ES-I3 (cell line): ENCODE results near the gene GULP1.
"Not testable (repeated sequence)": the region's sequence is repeated elsewhere in the genome, so short reads cannot be mapped to it uniquely, and the experiment has no call there.

Experiments
- H3K36me3 ChIP-seq: 2 replicates; pipeline ENCODE4 v1.6.1; 2013; ENCODE audit warnings: mild to moderate bottlenecking, low read length, control low read depth, moderate library complexity; ENCODE audit not compliant: insufficient read depth
- H3K4me1 ChIP-seq: 2 replicates; pipeline ENCODE4 v1.6.1; 2013; ENCODE audit warnings: mild to moderate bottlenecking, control low read depth, low read length; ENCODE audit not compliant: insufficient read depth
- H3K9ac ChIP-seq: 2 replicates; pipeline ENCODE4 v1.6.1; 2013; ENCODE audit warnings: low read depth, mild to moderate bottlenecking, low read length, moderate library complexity
- H3K9me3 ChIP-seq: 2 replicates; pipeline ENCODE4 v1.6.1; 2013; ENCODE audit warnings: mild to moderate bottlenecking, low read length, moderate library complexity; ENCODE audit not compliant: control insufficient read depth, insufficient read depth

The GULP1 gene

DNA sequence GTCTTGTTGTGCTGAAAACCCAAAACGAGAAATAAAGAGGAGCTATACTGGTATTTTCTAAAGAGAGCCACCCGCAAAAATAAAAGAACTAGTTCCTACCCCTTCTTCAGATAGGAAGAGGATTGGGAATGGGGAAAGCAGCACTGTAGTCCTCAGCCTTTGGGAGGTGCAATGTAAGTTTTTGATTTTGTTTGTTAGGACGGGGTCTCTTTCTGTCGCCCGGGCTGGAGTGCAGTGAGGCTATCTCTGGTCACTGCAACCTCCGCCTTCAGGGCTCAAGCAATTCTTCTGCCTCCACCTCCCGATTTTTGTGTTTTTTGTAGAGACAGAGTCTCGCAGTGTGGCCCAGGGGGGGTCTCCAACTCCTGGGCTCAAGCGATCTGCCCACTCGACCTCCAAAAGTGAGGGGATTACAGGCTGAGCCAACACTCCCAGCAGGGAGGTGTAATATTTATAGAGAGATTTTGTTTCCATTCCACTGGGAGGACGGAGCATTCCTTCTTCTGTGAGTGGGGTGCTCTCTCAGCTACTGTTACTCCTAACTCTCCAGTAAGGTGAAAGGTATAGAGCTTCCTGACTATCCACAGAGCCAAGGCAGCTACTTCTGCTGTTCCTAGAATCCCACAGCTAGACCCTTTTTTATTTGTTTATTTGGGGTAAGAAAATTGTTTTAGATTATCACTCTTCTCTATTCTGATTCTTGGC lies 13.1 kb upstream of the GULP1 start:
- no peaks in the 10 kb centered on the region for H3K9me3 ChIP-seq
- H3K36me3 ChIP-seq = no peaks in the 10 kb centered on the region
- H3K4me1 ChIP-seq = peaks cover 22% of the 10 kb centered on the region
- H3K9ac ChIP-seq = peak overlapping the region; percentile 45

DNA sequence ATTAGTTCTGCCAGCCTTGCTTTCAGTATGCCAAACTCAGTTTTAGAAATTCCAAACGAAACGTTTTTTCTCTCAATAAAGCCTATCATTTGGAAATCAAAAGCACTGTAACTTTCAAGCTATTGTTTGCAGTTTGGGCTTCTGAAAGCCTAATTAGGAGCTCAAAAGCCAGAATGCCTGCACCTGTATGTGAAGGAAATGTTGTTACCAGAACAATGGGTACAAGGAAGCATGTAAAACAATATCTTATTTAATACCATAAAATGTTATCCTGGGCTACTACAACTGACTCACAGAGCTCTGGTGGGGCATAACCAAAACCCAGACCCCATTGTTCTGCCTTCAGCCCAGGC lies 12.6 kb upstream of the GULP1 start:
- Histone ChIP-seq H3K9ac (peak overlapping the region; percentile 45), H3K4me1 (peaks cover 21% of the 10 kb centered on the region), H3K36me3 (no peaks in the 10 kb centered on the region), H3K9me3 (no peaks in the 10 kb centered on the region)

GRCh38 chr2:188280811-188281222 lies 10.9 kb upstream of the GULP1 start:
- peaks cover 8% of the 10 kb centered on the region for H3K4me1 ChIP-seq
- no peak overlapping the region for H3K9ac ChIP-seq
- H3K9me3 ChIP-seq = no peaks in the 10 kb centered on the region
- H3K36me3 ChIP-seq = no peaks in the 10 kb centered on the region

GRCh38 chr2:188282907-188283306 lies 8.8 kb upstream of the GULP1 start:
- H3K36me3 ChIP-seq = no peaks in the 10 kb centered on the region
- H3K9me3 ChIP-seq = no peaks in the 10 kb centered on the region
- H3K4me1 ChIP-seq = peaks cover 8% of the 10 kb centered on the region
- no peak overlapping the region for H3K9ac ChIP-seq

- H3K4me1 ChIP-seq, H3K9ac ChIP-seq, H3K9me3 ChIP-seq, H3K36me3 ChIP-seq: not testable (repeated sequence)
Measured at GRCh38 chr2:188284251-188284650, 7.4 kb upstream of the GULP1 start.

DNA sequence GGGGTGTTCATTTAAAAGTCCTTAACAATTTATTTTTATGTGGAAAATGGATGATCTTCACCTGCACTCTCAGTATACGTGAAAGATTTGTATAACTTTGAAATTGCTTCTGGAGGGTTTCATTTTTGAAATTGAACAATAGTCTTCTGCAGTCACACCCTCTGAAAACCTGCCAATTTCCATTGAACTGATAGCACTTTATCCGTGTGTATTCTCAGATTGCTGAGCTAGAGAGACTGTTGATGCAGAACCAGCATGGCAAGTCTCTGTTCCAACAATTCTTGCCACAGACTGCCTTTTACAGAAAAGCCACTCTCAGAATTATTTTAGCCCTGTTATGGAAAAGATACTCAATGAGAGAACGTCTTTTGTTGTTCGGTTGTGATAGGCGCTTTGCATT lies 6.6 kb upstream of the GULP1 start:
- H3K9ac ChIP-seq = no peak overlapping the region
- no peaks in the 10 kb centered on the region for H3K9me3 ChIP-seq
- H3K36me3 ChIP-seq = no peaks in the 10 kb centered on the region
- no peaks in the 10 kb centered on the region; the same call in 1 of the 2 replicates for H3K4me1 ChIP-seq

DNA sequence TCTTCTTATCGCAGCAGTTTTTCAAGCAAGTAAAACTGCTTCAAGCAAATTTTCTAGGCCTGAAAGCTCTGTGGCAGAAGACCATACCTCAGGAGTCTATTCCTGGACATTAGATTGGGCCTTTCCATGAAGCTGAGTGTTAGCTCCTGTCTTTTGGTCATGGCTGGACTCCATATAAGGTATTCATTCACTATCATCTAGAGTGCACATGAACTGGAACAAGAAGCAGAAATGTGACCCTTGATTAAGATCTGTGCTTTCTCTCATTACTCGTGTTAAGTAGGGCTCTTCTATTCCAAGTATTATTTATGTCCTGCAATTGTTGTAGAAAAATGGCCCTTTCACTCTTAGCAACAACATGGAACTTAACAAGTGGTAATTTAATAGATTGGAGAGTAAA lies 5.9 kb upstream of the GULP1 start:
- Histone ChIP-seq H3K9me3 (no peaks in the 10 kb centered on the region), H3K4me1 (no peaks in the 10 kb centered on the region), H3K9ac (no peak overlapping the region), H3K36me3 (no peaks in the 10 kb centered on the region)

- no peaks in the 10 kb centered on the region for H3K9me3 ChIP-seq
- no peaks in the 10 kb centered on the region; the same call in 1 of the 2 replicates for H3K36me3 ChIP-seq
- no peaks in the 10 kb centered on the region for H3K4me1 ChIP-seq
- H3K9ac ChIP-seq = peak overlapping the region; percentile 96
Measured at GRCh38 chr2:188291142-188291616, 495 bp upstream of the GULP1 start.

DNA sequence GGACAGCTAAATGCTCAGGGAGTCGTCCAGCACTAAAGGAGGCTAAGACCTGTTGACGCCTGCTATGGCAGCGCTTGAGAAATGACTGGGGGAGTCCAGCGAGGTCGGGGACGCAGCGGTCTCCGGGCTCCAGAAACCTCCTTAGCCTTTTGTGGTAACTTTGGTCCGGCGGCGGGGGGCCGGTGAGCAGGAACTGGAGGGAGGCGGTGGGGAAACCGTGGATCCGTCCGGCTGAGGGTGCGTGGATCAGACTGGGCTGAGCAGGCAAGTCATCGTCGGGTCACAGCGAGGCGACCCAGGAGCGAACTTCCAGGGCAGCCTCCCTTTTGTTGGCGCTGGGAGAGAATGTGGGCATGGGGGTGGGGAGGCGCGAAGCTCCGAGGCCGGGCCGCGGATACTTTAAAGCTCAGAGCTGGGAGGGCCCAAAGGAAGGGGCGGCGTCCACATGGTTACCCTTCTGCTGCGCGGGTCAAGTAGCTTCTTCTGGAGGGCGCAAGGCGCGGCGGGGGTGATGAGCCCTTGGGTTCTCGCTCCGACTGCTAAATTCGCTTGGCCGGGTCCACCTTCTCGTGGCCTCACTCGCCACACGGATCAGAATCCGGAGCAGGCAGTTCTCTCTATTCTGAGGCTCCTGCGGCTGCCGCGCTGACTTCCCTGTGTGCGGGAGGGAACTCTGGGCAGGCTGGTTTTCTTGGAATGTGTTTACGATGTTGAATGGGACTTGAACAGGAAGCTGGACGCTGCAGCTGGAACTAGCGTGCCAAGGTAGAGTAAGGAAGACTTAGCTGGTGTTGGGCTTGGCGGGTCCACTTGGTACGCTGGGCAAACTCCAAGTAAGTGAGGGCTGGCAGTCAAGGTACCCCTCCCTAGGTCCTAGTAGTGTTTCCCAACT lies 920 bp downstream of the GULP1 start:
- Histone ChIP-seq H3K9me3 (no peaks in the 10 kb centered on the region), H3K36me3 (no peaks in the 10 kb centered on the region; the same call in 1 of the 2 replicates), H3K9ac (peak overlapping the region; percentile 96), H3K4me1 (no peaks in the 10 kb centered on the region)

GRCh38 chr2:188293601-188294351 lies 2.1 kb downstream of the GULP1 start:
- Histone ChIP-seq H3K4me1 (peaks cover 3% of the 10 kb centered on the region; the same call in 1 of the 2 replicates), H3K36me3 (no peaks in the 10 kb centered on the region; the same call in 1 of the 2 replicates), H3K9me3 (0 out of 2 replicates have a peak, but pooled peaks cover 4% of the 10 kb centered on the region), H3K9ac (peak overlapping the region; percentile 96)

DNA sequence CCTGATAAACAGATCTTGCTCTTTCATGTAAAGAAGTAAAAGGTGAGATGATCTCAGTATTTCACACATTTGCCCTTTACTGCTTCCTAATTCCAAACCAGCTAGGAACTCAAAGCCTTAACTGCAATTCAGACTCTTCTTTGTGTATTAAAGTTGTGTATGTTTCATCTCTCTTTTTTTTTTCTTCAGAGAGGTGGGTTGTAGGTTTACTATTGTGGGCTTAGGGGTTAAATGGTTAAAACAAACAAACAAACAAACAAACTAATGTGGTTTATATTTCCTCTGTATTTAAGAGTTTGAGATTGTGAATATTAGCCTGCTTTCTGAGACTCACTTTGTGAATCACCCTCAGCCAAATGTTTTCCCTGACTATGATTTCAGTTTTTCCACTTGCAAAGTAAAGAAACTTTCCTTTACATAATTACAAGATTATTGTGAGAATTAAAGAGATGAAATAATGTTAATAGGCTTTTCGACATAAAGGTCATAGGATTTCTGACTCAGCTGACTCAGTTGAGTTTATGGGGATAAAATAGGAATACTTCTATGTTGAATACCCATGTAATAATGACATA lies 2.8 kb downstream of the GULP1 start:
- peaks cover 4% of the 10 kb centered on the region; the same call in 1 of the 2 replicates for H3K4me1 ChIP-seq
- no peaks in the 10 kb centered on the region; the same call in 1 of the 2 replicates for H3K36me3 ChIP-seq
- H3K9ac ChIP-seq = peak overlapping the region; percentile 96

DNA sequence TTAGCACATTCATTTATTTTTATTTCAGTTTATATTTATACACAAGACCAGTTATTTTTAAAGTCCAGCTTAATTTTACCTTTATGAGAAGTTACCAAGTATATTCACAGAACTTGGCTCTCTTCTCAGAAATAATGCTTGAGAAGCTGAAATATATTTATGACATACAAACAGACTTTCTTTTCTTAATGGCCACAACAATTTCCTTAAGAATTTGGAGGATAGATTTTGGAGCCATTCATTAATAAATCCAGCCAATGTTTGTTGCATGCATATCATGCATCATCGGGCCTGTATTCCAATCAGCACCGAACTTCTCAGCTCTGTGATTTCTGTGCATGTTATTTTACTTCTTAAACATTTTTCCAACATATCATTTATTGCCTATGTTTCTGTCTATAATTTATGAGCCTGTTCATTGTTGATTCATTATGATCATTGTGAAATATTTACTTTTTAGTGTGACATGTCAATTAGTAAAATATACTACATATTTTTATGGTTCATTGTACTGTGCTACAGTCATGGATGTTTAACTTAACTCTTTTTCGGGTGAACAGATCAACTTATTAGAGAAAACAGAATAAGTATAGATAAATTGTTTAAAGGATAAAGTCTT lies 3.5 kb downstream of the GULP1 start:
- Histone ChIP-seq H3K9me3 (0 out of 2 replicates have a peak, but pooled peaks cover 4% of the 10 kb centered on the region), H3K4me1 (peaks cover 10% of the 10 kb centered on the region; the same call in 1 of the 2 replicates), H3K36me3 (no peaks in the 10 kb centered on the region; the same call in 1 of the 2 replicates), H3K9ac (peak overlapping the region; percentile 96)

More for the DNA sequence above, 2.8 kb downstream of the GULP1 start:
- 0 out of 2 replicates have a peak, but pooled peaks cover 4% of the 10 kb centered on the region for H3K9me3 ChIP-seq

DNA sequence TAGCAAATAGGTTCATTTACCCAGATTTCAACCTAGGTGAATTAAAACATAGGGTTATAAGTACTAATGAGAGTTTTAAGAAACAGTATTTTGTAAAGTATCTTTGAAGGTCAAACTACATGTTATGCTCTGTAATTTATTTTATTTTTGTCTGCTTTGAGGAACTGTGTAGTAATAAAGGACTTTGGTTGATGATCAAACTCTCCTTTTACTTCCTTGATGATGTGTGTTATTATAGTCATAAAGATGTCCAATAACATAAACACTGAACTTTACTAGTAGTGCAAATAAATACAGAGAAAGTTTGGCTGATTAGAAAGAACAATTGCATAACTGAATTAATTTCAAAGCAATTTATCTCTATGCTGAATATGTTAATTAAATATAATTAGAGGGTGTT lies 6.3 kb downstream of the GULP1 start:
- Histone ChIP-seq H3K36me3 (no peaks in the 10 kb centered on the region; the same call in 1 of the 2 replicates), H3K9me3 (0 out of 2 replicates have a peak, but pooled peaks cover 4% of the 10 kb centered on the region), H3K9ac (no peak overlapping the region), H3K4me1 (peaks cover 38% of the 10 kb centered on the region)
